Neural cell (in vitro differentiated cells): ENCODE results near the gene LLGL2. TPM values are rescaled to one million over a fixed set of nuclear protein-coding genes. Genes with fewer than 3 reads are reported as not detected.

ENCODE experiments used
- H2AFZ ChIP-seq: fragments of 200-600, 300-800 bp; sonication (generic), shearing (Covaris generic); 2 replicates; pipeline ENCODE4 v1.6.0; 2014; ENCODE audit warnings: low read depth, mild to moderate bottlenecking, antibody characterized with exemption, low read length, moderate library complexity
- H3F3A ChIP-seq: fragments of 200-600 bp; shearing (Covaris generic); 2 replicates; pipeline ENCODE4 v1.6.1; 2016; ENCODE audit warnings: mild to moderate bottlenecking, moderate library complexity, mixed read lengths, antibody characterized with exemption, low read length; ENCODE audit not compliant: insufficient read depth, poor library complexity, severe bottlenecking
- H3K27ac ChIP-seq: fragments of 200-600, 300-800 bp; sonication (generic), shearing (Covaris generic); 2 replicates; pipeline ENCODE4 v1.5.1; 2014; ENCODE audit warnings: mild to moderate bottlenecking, low read length, moderate library complexity
- H3K27me3 ChIP-seq: fragments of 300-800, 200-600 bp; sonication (generic), shearing (Covaris generic); 2 replicates; pipeline ENCODE4 v1.6.0; 2014; ENCODE audit warnings: mild to moderate bottlenecking, low read depth, low read length, moderate library complexity; ENCODE audit not compliant: insufficient read depth
- H3K36me3 ChIP-seq: fragments of 300-800, 200-600 bp; sonication (generic), shearing (Covaris generic); 2 replicates; pipeline ENCODE4 v1.5.1; 2014; ENCODE audit warnings: mild to moderate bottlenecking, antibody characterized with exemption, low read length, moderate library complexity; ENCODE audit not compliant: insufficient read depth
- H3K4me2 ChIP-seq: fragments of 300-800, 200-600 bp; sonication (generic), shearing (Covaris generic); 2 replicates; pipeline ENCODE4 v1.6.0; 2014; ENCODE audit warnings: mild to moderate bottlenecking, low read length
- H3K4me3 ChIP-seq: fragments of 300-800, 200-600 bp; sonication (generic), shearing (Covaris generic); 2 replicates; pipeline ENCODE4 v1.5.1; 2014; ENCODE audit warnings: mild to moderate bottlenecking, low read length, moderate library complexity
- H3K79me2 ChIP-seq: fragments of 200-600 bp; shearing (Covaris generic); replicated peaks from 2 replicates; pipeline ENCODE4 v1.6.0; 2014; ENCODE audit warnings: mild to moderate bottlenecking, low read length, moderate library complexity; ENCODE audit not compliant: insufficient read depth
- H3K9ac ChIP-seq: fragments of 300-800, 200-600 bp; sonication (generic), shearing (Covaris generic); 2 replicates; pipeline ENCODE4 v1.6.1; 2016; ENCODE audit warnings: mild to moderate bottlenecking, low read length, mixed read lengths
- H3K9me2 ChIP-seq: fragments of 200-600 bp; shearing (Covaris generic); 2 replicates; pipeline ENCODE4 v1.6.1; 2016; ENCODE audit warnings: mild to moderate bottlenecking, low read length, mixed read lengths; ENCODE audit not compliant: insufficient read depth
- H3K9me3 ChIP-seq: fragments of 200-600, 300-800 bp; sonication (generic), shearing (Covaris generic); 2 replicates; pipeline ENCODE4 v1.6.1; 2016; ENCODE audit warnings: mild to moderate bottlenecking, mixed run types, low read length, moderate library complexity, mixed read lengths
- H4K20me1 ChIP-seq: fragments of 200-600 bp; shearing (Covaris generic); 2 replicates; pipeline ENCODE4 v1.6.1; 2016; ENCODE audit warnings: mild to moderate bottlenecking, mixed run types; ENCODE audit not compliant: insufficient read depth
- CTCF ChIP-seq: fragments of 450-650 bp; IDR thresholded peaks from 2 replicates; pipeline ENCODE4 v1.5.1; 2014; ENCODE audit warnings: antibody characterized with exemption, mild to moderate bottlenecking, moderate library complexity; ENCODE audit not compliant: poor library complexity, severe bottlenecking
- EP300 ChIP-seq: fragments of 450-650 bp; conservative IDR thresholded peaks from 2 replicates; pipeline ENCODE4 v1.6.1; 2014; ENCODE audit warnings: antibody characterized with exemption, mild to moderate bottlenecking, moderate library complexity; ENCODE audit not compliant: poor library complexity, severe bottlenecking
- EZH2 ChIP-seq: fragments of 200-600, 300-800 bp; shearing (Covaris generic), sonication (generic); IDR thresholded peaks from 2 replicates; pipeline ENCODE4 v1.6.1; 2014; ENCODE audit warnings: antibody characterized with exemption, low read length, borderline replicate concordance, mild to moderate bottlenecking; ENCODE audit not compliant: insufficient read depth, poor library complexity, severe bottlenecking
- MXI1 ChIP-seq: fragments of 450-650 bp; conservative IDR thresholded peaks from 2 replicates; pipeline ENCODE4 v1.6.1; 2014; ENCODE audit warnings: antibody characterized with exemption, mild to moderate bottlenecking; ENCODE audit not compliant: poor library complexity, severe bottlenecking
- POLR2AphosphoS5 ChIP-seq: IDR thresholded peaks from 2 replicates; pipeline ENCODE4 v1.6.1; 2012
- RAD21 ChIP-seq: fragments of 450-650 bp; conservative IDR thresholded peaks from 2 replicates; pipeline ENCODE4 v1.6.1; 2014; ENCODE audit warnings: antibody characterized with exemption, mild to moderate bottlenecking, moderate library complexity
- REST ChIP-seq: IDR thresholded peaks from 2 replicates; pipeline ENCODE4 v1.6.1; 2012; ENCODE audit warnings: borderline replicate concordance
- SMC3 ChIP-seq: fragments of 450-650 bp; conservative IDR thresholded peaks from 2 replicates; pipeline ENCODE4 v1.6.1; 2014; ENCODE audit warnings: antibody characterized with exemption, mild to moderate bottlenecking, moderate library complexity; ENCODE audit not compliant: poor library complexity
- TAF1 ChIP-seq: IDR thresholded peaks from 2 replicates; pipeline ENCODE4 v1.6.1; 2012; ENCODE audit warnings: low read depth
- polyA plus RNA-seq: library from polyadenylated mRNA; depleted of rRNA; stranded (reverse); fragments of >200 nt; gene quantifications from 2 replicates; pipeline ENCODE4 v1.2.3, GENCODE V29; 2014

Gene LLGL2
- polyA plus RNA-seq, 1 donor from 2014 or later = 0.95 TPM

GRCh38 chr17:75595920-75596313 lies 70.4 kb downstream of the LLGL2 start:
- H3K4me3 ChIP-seq = no peak overlapping the region
- no peak overlapping the region for H3K9ac ChIP-seq
- no peaks in the 10 kb centered on the region for H3K79me2 ChIP-seq
- no peaks in the 10 kb centered on the region for H3K9me3 ChIP-seq
- H4K20me1 ChIP-seq = no peaks in the 10 kb centered on the region
- H2AFZ ChIP-seq = no peak overlapping the region
- no peaks in the 10 kb centered on the region for H3K36me3 ChIP-seq
- H3K4me2 ChIP-seq = no peak overlapping the region
- no peak overlapping the region for H3K27ac ChIP-seq
- no peaks in the 10 kb centered on the region for H3F3A ChIP-seq
- no peaks in the 10 kb centered on the region for H3K9me2 ChIP-seq
- TF ChIP-seq SMC3 = no peak
- TF ChIP-seq RAD21 = no peak
- TF ChIP-seq EZH2 = no peak
- no peak for TF ChIP-seq POLR2AphosphoS5
- TF ChIP-seq TAF1 = no peak
- TF ChIP-seq CTCF = no peak
- TF ChIP-seq EP300 = no peak
- TF ChIP-seq REST = no peak
- no peak for TF ChIP-seq MXI1
- H3K27me3 ChIP-seq = no peaks in the 10 kb centered on the region

- no peak overlapping the region for H3K4me2 ChIP-seq
- no peaks in the 10 kb centered on the region for H3K9me3 ChIP-seq
- H3K36me3 ChIP-seq = no peaks in the 10 kb centered on the region
- H3F3A ChIP-seq = no peaks in the 10 kb centered on the region
- H3K9ac ChIP-seq = no peak overlapping the region
- no peaks in the 10 kb centered on the region for H3K27me3 ChIP-seq
- H3K9me2 ChIP-seq = no peaks in the 10 kb centered on the region
- H3K4me3 ChIP-seq = no peak overlapping the region
- H3K79me2 ChIP-seq = no peaks in the 10 kb centered on the region
- no peak overlapping the region for H3K27ac ChIP-seq
- no peak overlapping the region for H2AFZ ChIP-seq
- no peaks in the 10 kb centered on the region for H4K20me1 ChIP-seq
- TF ChIP-seq RAD21 (no peak), EP300 (no peak), MXI1 (no peak)
Observed at GRCh38 chr17:75596320-75597087, 71.0 kb downstream of the LLGL2 start.
